MM.1S (cell line): ENCODE data around the gene ANKRD29.

Experiments used
- EZH2 ChIP-seq: fragments of 300-600 bp; sonication (generic); optimal IDR thresholded peaks from 2 replicates; pipeline ENCODE3; 2017; ENCODE audit warnings: low read depth, mild to moderate bottlenecking, antibody characterized with exemption, low read length, mixed read lengths
- TF ChIP-seq, protein P1 (sequence below): fragments of 300-600 bp; sonication (generic); IDR thresholded peaks from 2 replicates; pipeline ENCODE4 v1.5.1; 2016; ENCODE audit warnings: antibody characterized with exemption, low read length, mixed read lengths

DNA sequence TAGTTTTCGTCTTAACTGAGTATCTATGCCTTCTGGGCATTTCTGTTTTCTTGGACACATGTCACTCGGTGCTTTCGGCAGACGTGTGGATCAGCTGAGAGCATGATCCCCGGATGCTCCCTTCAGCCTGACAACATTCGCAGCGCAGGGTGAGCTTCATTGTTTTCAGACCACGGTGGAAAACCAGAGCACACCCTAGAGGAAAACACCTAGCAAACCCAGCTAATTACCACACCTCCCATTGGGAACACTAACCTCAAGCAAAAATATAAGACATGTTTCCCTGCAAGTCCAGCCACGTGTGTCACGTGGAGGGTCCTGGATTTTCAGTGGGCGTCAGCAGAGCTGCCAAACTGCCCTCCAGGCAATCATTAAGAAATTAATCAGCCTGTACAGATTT is 31.0 kb downstream of the ANKRD29 start:
- TF ChIP-seq, protein P1, sequence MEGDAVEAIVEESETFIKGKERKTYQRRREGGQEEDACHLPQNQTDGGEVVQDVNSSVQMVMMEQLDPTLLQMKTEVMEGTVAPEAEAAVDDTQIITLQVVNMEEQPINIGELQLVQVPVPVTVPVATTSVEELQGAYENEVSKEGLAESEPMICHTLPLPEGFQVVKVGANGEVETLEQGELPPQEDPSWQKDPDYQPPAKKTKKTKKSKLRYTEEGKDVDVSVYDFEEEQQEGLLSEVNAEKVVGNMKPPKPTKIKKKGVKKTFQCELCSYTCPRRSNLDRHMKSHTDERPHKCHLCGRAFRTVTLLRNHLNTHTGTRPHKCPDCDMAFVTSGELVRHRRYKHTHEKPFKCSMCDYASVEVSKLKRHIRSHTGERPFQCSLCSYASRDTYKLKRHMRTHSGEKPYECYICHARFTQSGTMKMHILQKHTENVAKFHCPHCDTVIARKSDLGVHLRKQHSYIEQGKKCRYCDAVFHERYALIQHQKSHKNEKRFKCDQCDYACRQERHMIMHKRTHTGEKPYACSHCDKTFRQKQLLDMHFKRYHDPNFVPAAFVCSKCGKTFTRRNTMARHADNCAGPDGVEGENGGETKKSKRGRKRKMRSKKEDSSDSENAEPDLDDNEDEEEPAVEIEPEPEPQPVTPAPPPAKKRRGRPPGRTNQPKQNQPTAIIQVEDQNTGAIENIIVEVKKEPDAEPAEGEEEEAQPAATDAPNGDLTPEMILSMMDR, result no peak
- TF ChIP-seq EZH2, result no peak
